ENCODE measurements around the gene PTPRA.

- TF ChIP-seq, protein P1, sequence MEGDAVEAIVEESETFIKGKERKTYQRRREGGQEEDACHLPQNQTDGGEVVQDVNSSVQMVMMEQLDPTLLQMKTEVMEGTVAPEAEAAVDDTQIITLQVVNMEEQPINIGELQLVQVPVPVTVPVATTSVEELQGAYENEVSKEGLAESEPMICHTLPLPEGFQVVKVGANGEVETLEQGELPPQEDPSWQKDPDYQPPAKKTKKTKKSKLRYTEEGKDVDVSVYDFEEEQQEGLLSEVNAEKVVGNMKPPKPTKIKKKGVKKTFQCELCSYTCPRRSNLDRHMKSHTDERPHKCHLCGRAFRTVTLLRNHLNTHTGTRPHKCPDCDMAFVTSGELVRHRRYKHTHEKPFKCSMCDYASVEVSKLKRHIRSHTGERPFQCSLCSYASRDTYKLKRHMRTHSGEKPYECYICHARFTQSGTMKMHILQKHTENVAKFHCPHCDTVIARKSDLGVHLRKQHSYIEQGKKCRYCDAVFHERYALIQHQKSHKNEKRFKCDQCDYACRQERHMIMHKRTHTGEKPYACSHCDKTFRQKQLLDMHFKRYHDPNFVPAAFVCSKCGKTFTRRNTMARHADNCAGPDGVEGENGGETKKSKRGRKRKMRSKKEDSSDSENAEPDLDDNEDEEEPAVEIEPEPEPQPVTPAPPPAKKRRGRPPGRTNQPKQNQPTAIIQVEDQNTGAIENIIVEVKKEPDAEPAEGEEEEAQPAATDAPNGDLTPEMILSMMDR (conservative IDR thresholded peaks at IDR 0.05; ENCODE audit: low read depth, low read length), result no peak
- no peak for TF ChIP-seq EZH2 (IDR thresholded peaks at IDR 0.05; ENCODE audit: borderline replicate concordance, low read depth, low read length, poor library complexity, severe bottlenecking)
These were observed 178.2 kb downstream of the PTPRA start for GRCh38 chr20:3051385-3052019.
